GM20431 (cell line): ENCODE data around the gene SC5D.

Experiments used
- in situ Hi-C: fragments of 300-500 bp; cut with MseI, MboI; formaldehyde crosslinking; loops from one replicate; pipeline ENCODE4 v1.15.0; 2020; ENCODE audit warnings: low sequenced_read_pairs; ENCODE audit not compliant: unreplicated experiment

The SC5D gene

DNA sequence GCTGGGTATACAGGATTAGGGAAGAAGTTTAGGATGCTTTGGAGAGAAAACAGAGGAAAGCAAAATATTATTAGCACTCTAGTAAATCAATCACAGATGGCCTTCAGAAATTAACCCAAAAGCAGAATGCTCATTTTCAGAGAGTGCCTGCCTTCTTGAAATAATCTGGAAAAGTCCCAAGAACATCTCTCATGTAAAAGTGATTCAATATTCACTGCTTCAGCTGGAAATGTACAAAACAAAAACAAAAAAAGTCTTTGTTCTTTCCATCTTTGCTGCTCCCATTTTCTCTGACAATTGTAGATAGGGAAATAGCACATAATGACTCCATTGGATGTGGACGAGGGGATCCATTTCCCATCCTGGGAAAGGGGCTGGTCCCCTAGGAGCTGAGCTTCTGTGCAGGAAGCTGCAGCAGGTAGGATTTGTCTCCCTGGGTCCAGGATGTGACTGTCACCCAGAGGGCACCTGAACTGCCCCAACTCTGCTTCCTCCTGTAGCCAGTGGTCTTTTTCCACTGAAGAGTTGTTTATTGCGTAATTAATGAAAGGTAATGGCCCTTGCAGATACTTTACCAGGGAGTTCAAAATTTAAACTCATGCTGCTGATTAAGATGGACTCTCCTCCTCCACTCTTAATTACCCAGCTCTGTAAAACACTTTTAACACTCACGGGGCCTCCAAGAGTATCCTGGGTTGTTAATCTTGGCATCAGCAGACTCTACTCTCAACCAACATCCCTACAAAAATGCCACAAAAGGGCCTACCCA, 57.9 kb downstream of the SC5D start:
- in situ Hi-C loops, result no loop called here

DNA sequence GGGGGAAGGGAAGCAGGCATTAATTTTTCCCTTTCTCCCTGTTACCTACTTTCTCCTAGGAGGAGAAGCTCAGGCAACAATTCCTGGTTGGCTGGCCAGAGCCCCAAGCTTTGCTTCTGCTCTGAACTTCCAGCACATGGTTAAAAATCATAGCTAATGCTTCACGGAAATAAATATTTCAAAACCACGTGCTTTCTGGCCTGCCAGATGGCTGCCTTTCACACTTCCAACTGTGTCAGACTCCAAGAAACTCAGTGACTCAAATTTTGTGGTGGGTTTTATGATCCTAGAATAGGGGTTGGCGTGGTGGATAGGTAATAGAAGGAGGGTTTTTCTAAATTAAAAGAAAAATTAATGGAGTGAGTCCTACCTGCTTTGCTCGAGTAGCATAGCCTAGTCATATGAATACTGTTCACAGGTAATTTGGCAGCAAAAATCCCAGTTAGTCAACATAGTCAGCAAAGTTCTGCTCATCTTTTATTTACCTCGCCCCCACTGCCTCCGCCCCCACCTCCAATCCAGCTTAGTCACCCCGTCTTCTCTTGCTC, 58.6 kb downstream of the SC5D start:
- in situ Hi-C loops, result no loop called here

DNA sequence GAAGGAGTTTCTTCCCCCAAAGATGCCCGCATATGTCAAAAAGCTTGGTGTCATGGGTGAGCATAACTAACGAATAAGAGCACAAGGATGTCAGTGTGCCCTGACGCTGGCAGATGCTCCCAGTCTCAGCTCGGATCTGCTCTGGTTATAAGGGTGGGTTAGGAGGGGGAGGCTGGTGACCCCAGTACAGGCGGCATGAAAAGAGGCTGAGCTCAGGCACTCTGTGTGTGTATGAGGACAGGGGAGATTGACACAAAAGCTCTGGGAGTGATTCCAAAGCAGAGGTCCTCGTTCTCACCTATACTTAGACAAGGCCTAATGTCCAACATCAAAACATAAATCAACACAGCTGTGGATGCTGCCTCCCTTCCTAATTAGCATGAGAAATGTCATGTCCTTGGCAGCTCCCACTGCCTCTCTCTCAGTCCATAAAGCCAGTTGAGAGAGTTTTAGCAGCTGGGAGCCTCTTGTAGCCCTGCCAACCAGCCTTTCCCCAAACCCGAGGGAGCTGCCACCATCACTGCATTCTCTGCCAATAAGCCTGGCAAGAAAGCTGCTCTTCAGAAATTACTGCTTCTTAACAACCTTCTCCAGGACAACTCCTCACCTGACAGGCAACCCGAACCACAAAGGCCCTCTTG, 59.8 kb downstream of the SC5D start:
- in situ Hi-C loops, result no loop called here

DNA sequence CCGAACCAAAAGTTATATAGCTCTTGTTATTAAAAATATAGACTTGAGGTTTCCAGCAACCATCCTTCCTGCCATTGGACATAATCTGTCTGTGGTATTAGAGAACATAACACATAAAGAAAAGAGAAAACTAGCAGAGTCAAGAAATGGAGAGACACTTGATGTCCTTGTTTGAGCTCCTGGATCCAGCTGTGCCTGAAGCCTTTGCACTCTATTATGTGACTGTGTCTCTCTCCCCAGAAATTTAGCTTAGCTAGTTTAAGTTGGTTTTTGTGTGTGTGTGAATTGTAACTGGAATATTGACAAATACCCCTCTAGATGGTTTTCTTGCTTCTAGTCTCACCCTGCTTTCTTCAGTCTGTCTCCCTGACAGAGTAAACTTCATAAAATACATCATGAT, 61.6 kb downstream of the SC5D start:
- in situ Hi-C loops, result no loop called here

DNA sequence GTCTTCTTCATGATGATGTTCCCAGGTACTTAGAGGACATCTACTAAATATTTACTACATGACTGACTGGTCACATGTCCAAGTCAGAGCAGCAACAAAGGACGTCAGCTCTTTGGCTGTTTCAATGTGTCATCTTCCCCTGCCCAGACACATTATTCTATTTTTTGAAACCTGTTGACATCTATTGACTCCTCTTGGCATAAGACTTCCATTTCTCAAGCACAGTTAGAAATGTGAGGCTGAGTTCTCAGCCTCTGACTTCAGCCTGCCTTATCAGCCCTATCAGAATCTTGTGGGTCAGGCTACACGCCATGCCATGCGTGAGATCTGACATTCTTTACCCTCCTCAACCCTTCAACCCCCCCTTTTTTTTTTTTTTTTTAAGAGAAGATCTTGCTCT, 63.8 kb downstream of the SC5D start:
- in situ Hi-C loops, result no loop called here
